Pancreas (tissue), 10 donors: Measurements from ENCODE around the gene ARID3C. TPM values are rescaled to one million over a fixed set of nuclear protein-coding genes. Genes with fewer than 3 reads are reported as not detected.

Experiments used
- ATAC-seq, 4 donors: fragments of 200-7000 bp; cut with Tn5 transposase; one replicate each; pipeline versions ENCODE4 v1.8.0 to v1.9.1; 2020; ENCODE audit warnings: mild to moderate bottlenecking in 4 of 4, moderate library complexity in 4 of 4
- DNase-seq, 6 donors: peaks; one replicate each; pipeline ENCODE4 v3.0.0-alpha.2; 2020
- FAIRE-seq: peaks from 2 replicates; lab custom pipeline; 2012; peaks lifted over from hg19 to GRCh38; lab: Jason Lieb, UNC
- H3K27ac ChIP-seq, 4 donors: fragments of 200-600 bp; sonication (generic); 1 replicate in 3 of 4; 2 replicates in 1 of 4; pipeline versions ENCODE4 v1.5.0 to v1.8.0; 2020
- H3K27me3 ChIP-seq, 4 donors: fragments of 200-600 bp; one replicate each; pipeline ENCODE4 v1.8.0; 2021
- H3K36me3 ChIP-seq, 3 donors: fragments of 200-600 bp; sonication (generic) in 1 of 3; one replicate each; pipeline versions ENCODE4 v1.5.0 to v1.8.0; 2020 to 2021
- H3K4me1 ChIP-seq, 3 donors: fragments of 200-600 bp; one replicate each; pipeline ENCODE4 v1.8.0; 2021
- H3K4me3 ChIP-seq, 4 donors: fragments of 200-600 bp; sonication (generic) in 2 of 4; one replicate each; pipeline versions ENCODE4 v1.5.0 to v1.8.0; 2020 to 2021
- H3K9me3 ChIP-seq, 4 donors: fragments of 200-600 bp; one replicate each; pipeline ENCODE4 v1.8.0; 2021
- CTCF ChIP-seq, 4 donors: fragments of 200-600 bp; sonication (generic) in 3 of 4; IDR thresholded peaks; one replicate each; pipeline versions ENCODE4 v1.5.0 to v1.8.0; 2021; ENCODE audit warnings: antibody characterized with exemption in 4 of 4
- WGBS, 2 donors: extraction: QIAGEN DNeasy Blood & Tissue Kit; methylation state at CpG; one replicate each; pipeline ENCODE4 v1.1.7; 2013; 5-methylcytosine and 5-hydroxymethylcytosine counted together
- intact Hi-C, 3 donors: fragments of 100-400 bp; cut with DNase I; formaldehyde crosslinking; loops; one replicate each; pipeline versions ENCODE4 v1.11.1 to v1.14.2; 2022
- polyA plus RNA-seq, 2 donors: library from polyadenylated mRNA; stranded (reverse); fragments of 200-250 nt; gene quantifications; one replicate each; pipeline ENCODE4 v1.2.3, GENCODE V29; 2013
- total RNA-seq, 6 donors: library from RNA; stranded (reverse); fragmentation: NEBNext Ultra II Directional in 4 of 6; extraction: Animal tissue kit (Norgen Biotek cat#: 25700) in 4 of 6; gene quantifications; one replicate each; pipeline versions ENCODE4 v1.2.1 to v1.2.4, GENCODE V29; 2021 to 2023
- donor health status: healthy with polysubstance abuse.
- donor health status: DM: no; HTN: no; CAD: no; lungs with moderate emphysema.
- donor health status: DM: no; HTN: no; CAD: no.
- donor health status: control.
- donor health status: control.
- donor health status: Bipolar disorder and iron deficiency.
- donor health status: DM: yes; HTN: yes; CAD: no.
- donor health status: DM: no; HTN: no; CAD: no.
- donor health status: DM: no; HTN: no; CAD: no.
- donor health status: DM: yes; HTN: yes; CAD: no.

The ARID3C gene
- total and polyA plus RNA-seq, 8 donors: not detected

- FAIRE-seq: no peak
- H3K9me3 ChIP-seq: no peaks in the 10 kb centered on the region
- no peak for TF ChIP-seq CTCF (IDR thresholded peaks at IDR 0.05)
- no peaks in the 10 kb centered on the region for H3K27me3 ChIP-seq
- intact Hi-C loops: no loop called here
- 68 to 73% methylated on average over 11 of the region's 11 CpGs for WGBS, 2 donors
- H3K27ac ChIP-seq: no peak overlapping the region
- H3K4me1 ChIP-seq: peaks cover 9 to 31% (median 21%) of the 10 kb centered on the region in 3 donors
- peaks cover 0 to 3% (median 0%) of the 10 kb centered on the region in 3 donors for H3K36me3 ChIP-seq
- H3K4me3 ChIP-seq: no peak overlapping the region
- DNase-seq: peak in 1 of 6 donors; percentile 59
- ATAC-seq: peak in 1 of 4 donors; percentile 2
These were observed 24.5 kb upstream of the ARID3C start for GRCh38 chr9:34653151-34654072.

- Histone ChIP-seq H3K27me3 (no peaks in the 10 kb centered on the region), H3K4me3 (peak overlapping the region in 1 of 4 donors; percentile 34), H3K27ac (peak overlapping the region in 1 of 4 donors; percentile 68), H3K9me3 (no peaks in the 10 kb centered on the region), H3K36me3 (peaks cover 0 to 3% (median 0%) of the 10 kb centered on the region in 3 donors), H3K4me1 (peaks cover 9 to 37% (median 24%) of the 10 kb centered on the region in 3 donors)
- ATAC-seq: no peak
- no peak for FAIRE-seq
- intact Hi-C loops: no loop called here
- no peak for DNase-seq
- no peak for TF ChIP-seq CTCF (IDR thresholded peaks at IDR 0.05)
- 51 to 56% methylated on average over 5 of the region's 5 CpGs for WGBS, 2 donors
These were observed 23.7 kb upstream of the ARID3C start for GRCh38 chr9:34652602-34653000.

GRCh38 chr9:34651876-34652601 lies 23.2 kb upstream of the ARID3C start, which contains the start of gene IL11RA:
TSS of gene IL11RA (plus strand) at chr9:34652185. CDS start at chr9:34655218, 3,033 bp downstream.
- no peaks in the 10 kb centered on the region for H3K9me3 ChIP-seq
- no peak for FAIRE-seq
- peak within 1 kb of the TSS in 2 of 4 donors; percentile 16 to 34 for H3K4me3 ChIP-seq
- H3K27me3 ChIP-seq: no peaks in the 10 kb centered on the region
- WGBS, 2 donors: 6 to 27% methylated on average over 22 to 24 of the region's 24 CpGs
- peak within 1 kb of the TSS; percentile 11 to 68 (median 42) for H3K27ac ChIP-seq
- ATAC-seq: peak; percentile 44 to 71 (median 62)
- H3K36me3 ChIP-seq: peaks cover 0 to 3% (median 0%) of the 10 kb centered on the region in 3 donors
- peak; percentile 63 to 84 (median 70) for DNase-seq
- H3K4me1 ChIP-seq: peaks cover 15 to 42% (median 27%) of the 10 kb centered on the region in 3 donors
- intact Hi-C loops: no loop called here
- TF ChIP-seq CTCF (IDR thresholded peaks at IDR 0.05): no peak

- ATAC-seq: peak in 1 of 4 donors; percentile 6
- Histone ChIP-seq H3K4me3 (peak overlapping the region in 1 of 4 donors; percentile 34), H3K27ac (peak overlapping the region in 2 of 4 donors; percentile 52 to 68), H3K36me3 (peaks cover 0 to 3% (median 0%) of the 10 kb centered on the region in 3 donors), H3K27me3 (no peaks in the 10 kb centered on the region), H3K4me1 (peaks cover 15 to 42% (median 27%) of the 10 kb centered on the region in 3 donors), H3K9me3 (no peaks in the 10 kb centered on the region)
- intact Hi-C loops: no loop called here
- DNase-seq: peak in 1 of 6 donors; percentile 64
- WGBS, 2 donors: 35 to 53% methylated on average over 4 of the region's 4 CpGs
- TF ChIP-seq CTCF (IDR thresholded peaks at IDR 0.05): no peak
- no peak for FAIRE-seq
These were observed 22.5 kb upstream of the ARID3C start for GRCh38 chr9:34651321-34651720.
